CD4-positive, alpha-beta T cell (primary cell): ENCODE measurements around the gene TSPAN9. TPM values are rescaled to one million over a fixed set of nuclear protein-coding genes. Genes with fewer than 3 reads are reported as not detected.

Source experiments
- ATAC-seq: fragments of 200-7000 bp; cut with Tn5 transposase; one replicate; pipeline ENCODE4 v1.10.0; 2022; ENCODE audit warnings: mild to moderate bottlenecking; ENCODE audit not compliant: poor library complexity
- CTCF ChIA-PET: fragments of 350-600 bp; sonication (Branson Sonifier 250); formaldehyde crosslinking; loops from one replicate; lab custom pipeline; 2021; ENCODE audit warnings: antibody characterized with exemption, inconsistent platforms; lab: Charles Lee
- POLR2A ChIA-PET: fragments of 350-600 bp; sonication (Branson Sonifier 250); formaldehyde crosslinking; loops from one replicate; lab custom pipeline; 2021; ENCODE audit warnings: antibody characterized with exemption, inconsistent platforms; lab: Charles Lee
- DNase-seq, 14 experiments: peaks; one replicate each; pipeline ENCODE4 v3.0.0-alpha.2; 2013 to 2020; ENCODE audit warnings: mixed read lengths in 2 of 14
- H3K27ac ChIP-seq, 2 donors: one replicate each; pipeline versions ENCODE4 v1.5.1 to v1.7.0; 2013; ENCODE audit warnings: low read length in 2 of 2, low read depth in 1 of 2, mild to moderate bottlenecking in 1 of 2
- H3K27me3 ChIP-seq, 2 experiments: 1 replicate in 1 of 2; 2 replicates in 1 of 2; pipeline versions ENCODE4 v1.6.1 to v1.7.0; 2013; ENCODE audit warnings: low read length in 2 of 2, control low read depth in 1 of 2, mild to moderate bottlenecking in 1 of 2, moderate library complexity in 1 of 2; ENCODE audit not compliant: insufficient read depth in 2 of 2, control insufficient read depth in 1 of 2
- H3K36me3 ChIP-seq: one replicate; pipeline ENCODE4 v1.6.1; 2013; ENCODE audit warnings: low read length, control low read depth; ENCODE audit not compliant: insufficient read depth
- H3K4me1 ChIP-seq: one replicate; pipeline ENCODE4 v1.6.1; 2013; ENCODE audit warnings: low read length, control low read depth; ENCODE audit not compliant: insufficient read depth
- H3K4me3 ChIP-seq: one replicate; pipeline ENCODE4 v1.5.1; 2013; ENCODE audit warnings: mild to moderate bottlenecking, low read length, moderate library complexity
- H3K9me3 ChIP-seq, 2 experiments: 1 replicate in 1 of 2; 2 replicates in 1 of 2; pipeline versions ENCODE4 v1.6.1 to v1.7.0; 2013; ENCODE audit warnings: low read length in 2 of 2, mild to moderate bottlenecking in 2 of 2, control low read depth in 1 of 2, moderate library complexity in 1 of 2; ENCODE audit not compliant: control insufficient read depth in 1 of 2, insufficient read depth in 1 of 2
- H3K27ac Mint-ChIP-seq: one replicate; pipeline ENCODE4 v1.8.0; 2020; ENCODE audit warnings: mixed read lengths
- H3K27me3 Mint-ChIP-seq: one replicate; pipeline ENCODE4 v1.8.0; 2021; ENCODE audit warnings: mixed read lengths
- H3K36me3 Mint-ChIP-seq: one replicate; pipeline ENCODE4 v1.8.0; 2021; ENCODE audit warnings: low read depth, mixed read lengths
- H3K4me1 Mint-ChIP-seq: one replicate; pipeline ENCODE4 v1.8.0; 2021; ENCODE audit warnings: low read depth, mixed read lengths
- H3K4me3 Mint-ChIP-seq: one replicate; pipeline ENCODE4 v1.8.0; 2020; ENCODE audit warnings: mild to moderate bottlenecking, mixed read lengths
- H3K9me3 Mint-ChIP-seq: one replicate; pipeline ENCODE4 v1.8.0; 2020; ENCODE audit warnings: mixed read lengths
- intact Hi-C, 2 experiments: fragments of 100-400 bp; cut with DNase I in 1 of 2; cut with micrococcal nuclease in 1 of 2; formaldehyde crosslinking; loops; one replicate each; pipeline versions ENCODE4 v1.15.1 to v1.9.0; 2023 to 2025; cut with DNase I, micrococcal nuclease
- polyA plus RNA-seq, 2 donors: library from polyadenylated mRNA; unstranded; fragments of 120-200 nt; gene quantifications; one replicate each; pipeline ENCODE4 v1.2.1, GENCODE V29; 2013
- total RNA-seq, 174 experiments: library from RNA in 2 of 174; stranded (reverse) in 2 of 174; gene quantifications; one replicate each; pipeline ENCODE4 v1.2.3 and lab custom pipeline; 2021 to 2026
- TF ChIP-seq, protein P1 (sequence below): fragments of 200-600 bp; IDR thresholded peaks from one replicate; pipeline ENCODE4 v1.8.0; 2022; ENCODE audit warnings: antibody characterized with exemption, mild to moderate bottlenecking

The TSPAN9 gene, protein sequence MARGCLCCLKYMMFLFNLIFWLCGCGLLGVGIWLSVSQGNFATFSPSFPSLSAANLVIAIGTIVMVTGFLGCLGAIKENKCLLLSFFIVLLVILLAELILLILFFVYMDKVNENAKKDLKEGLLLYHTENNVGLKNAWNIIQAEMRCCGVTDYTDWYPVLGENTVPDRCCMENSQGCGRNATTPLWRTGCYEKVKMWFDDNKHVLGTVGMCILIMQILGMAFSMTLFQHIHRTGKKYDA
- total RNA-seq, result 1 to 10 TPM in 1 of 2 experiments, under 1 TPM in 1; 0.82 to 1.3 TPM
- 0.27 TPM for polyA plus RNA-seq (2013, experiment 1 of 2)
- polyA plus RNA-seq (2013, experiment 2 of 2), result 2.9 TPM
- total RNA-seq (lab: John Stamatoyannopoulos, UW), result 0.25 to 4.6 (median 1.2) reads per million in 172 experiments

DNA sequence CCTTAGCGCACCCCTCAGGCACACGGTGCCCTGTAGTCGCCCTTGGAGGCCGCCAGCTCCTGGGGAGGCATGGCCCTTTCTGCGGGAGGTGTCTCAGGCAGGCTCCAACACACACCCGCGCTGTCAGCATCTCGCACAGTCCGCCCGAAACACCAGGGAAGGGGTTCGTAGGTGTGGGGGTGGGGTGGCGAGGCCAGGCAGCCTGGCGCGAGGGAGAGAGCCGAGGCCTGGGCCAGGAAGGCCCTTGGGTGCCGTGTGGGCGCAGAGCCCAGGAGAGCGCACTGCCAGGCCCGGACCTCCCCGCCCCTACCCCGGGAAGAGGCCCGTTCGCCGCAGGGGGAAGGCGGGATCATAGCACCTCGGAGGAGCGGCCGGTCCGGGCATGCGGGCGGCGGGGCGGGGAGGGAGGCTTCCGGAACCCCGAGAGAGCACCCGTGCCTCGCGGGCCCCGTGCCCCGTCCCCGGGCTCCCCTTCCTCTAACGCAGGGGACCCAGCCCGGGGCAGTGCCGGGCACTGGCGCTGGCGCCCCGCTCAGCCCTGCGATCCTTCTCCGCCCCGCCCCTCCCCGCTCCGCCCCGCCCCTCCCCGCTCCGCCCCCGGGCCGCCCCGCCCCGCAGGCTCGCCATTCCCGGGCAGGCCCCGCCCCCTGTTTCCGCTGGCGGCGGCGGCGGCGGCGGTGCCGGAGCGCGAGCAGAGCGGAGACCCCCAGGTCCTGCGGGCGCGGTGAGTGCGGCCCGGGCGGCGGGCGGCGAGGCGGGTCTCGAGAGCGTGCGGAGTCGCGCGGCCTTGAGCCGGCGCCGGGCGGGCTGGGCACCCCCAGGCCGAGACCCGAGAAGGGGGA, at the start of gene TSPAN9:
Gene TSPAN9 (plus strand): TSS at position 650 of the 842 bp plus-strand sequence. CDS start 123,815 bp downstream, outside the sequence.
- H3K9me3 Mint-ChIP-seq, result no peaks in the 10 kb centered on the region
- H3K4me3 Mint-ChIP-seq, result peak within 1 kb of the TSS; percentile 88
- DNase-seq, result peak; percentile 51 to 86 (median 66)
- H3K27ac Mint-ChIP-seq, result peak within 1 kb of the TSS; percentile 19
- peaks cover 7% of the 10 kb centered on the region for H3K27me3 Mint-ChIP-seq
- H3K27me3 ChIP-seq, result peaks cover 3% of the 10 kb centered on the region in 2 experiments
- H3K4me1 Mint-ChIP-seq, result peaks cover 14% of the 10 kb centered on the region
- H3K36me3 Mint-ChIP-seq, result no peaks in the 10 kb centered on the region
- CTCF ChIA-PET, result no interaction called here
- no peaks in the 10 kb centered on the region for H3K36me3 ChIP-seq
- POLR2A ChIA-PET, result no interaction called here
- no peak within 1 kb of the TSS for H3K27ac ChIP-seq
- TF ChIP-seq, protein P1, sequence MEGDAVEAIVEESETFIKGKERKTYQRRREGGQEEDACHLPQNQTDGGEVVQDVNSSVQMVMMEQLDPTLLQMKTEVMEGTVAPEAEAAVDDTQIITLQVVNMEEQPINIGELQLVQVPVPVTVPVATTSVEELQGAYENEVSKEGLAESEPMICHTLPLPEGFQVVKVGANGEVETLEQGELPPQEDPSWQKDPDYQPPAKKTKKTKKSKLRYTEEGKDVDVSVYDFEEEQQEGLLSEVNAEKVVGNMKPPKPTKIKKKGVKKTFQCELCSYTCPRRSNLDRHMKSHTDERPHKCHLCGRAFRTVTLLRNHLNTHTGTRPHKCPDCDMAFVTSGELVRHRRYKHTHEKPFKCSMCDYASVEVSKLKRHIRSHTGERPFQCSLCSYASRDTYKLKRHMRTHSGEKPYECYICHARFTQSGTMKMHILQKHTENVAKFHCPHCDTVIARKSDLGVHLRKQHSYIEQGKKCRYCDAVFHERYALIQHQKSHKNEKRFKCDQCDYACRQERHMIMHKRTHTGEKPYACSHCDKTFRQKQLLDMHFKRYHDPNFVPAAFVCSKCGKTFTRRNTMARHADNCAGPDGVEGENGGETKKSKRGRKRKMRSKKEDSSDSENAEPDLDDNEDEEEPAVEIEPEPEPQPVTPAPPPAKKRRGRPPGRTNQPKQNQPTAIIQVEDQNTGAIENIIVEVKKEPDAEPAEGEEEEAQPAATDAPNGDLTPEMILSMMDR, result no peak
- H3K4me3 ChIP-seq, result peak within 1 kb of the TSS; percentile 59
- ATAC-seq, result peak; percentile 85
- no peaks in the 10 kb centered on the region for H3K9me3 ChIP-seq
- H3K4me1 ChIP-seq, result peaks cover 25% of the 10 kb centered on the region
- intact Hi-C loops, result loop anchor here in 1 of 2 experiments (5.0 to 10.0 kb wide), 3 partner anchors 200 to 1245 kb away; partner anchors contain the start of genes FKBP4, FOXM1, RHNO1 and TIGAR

DNA sequence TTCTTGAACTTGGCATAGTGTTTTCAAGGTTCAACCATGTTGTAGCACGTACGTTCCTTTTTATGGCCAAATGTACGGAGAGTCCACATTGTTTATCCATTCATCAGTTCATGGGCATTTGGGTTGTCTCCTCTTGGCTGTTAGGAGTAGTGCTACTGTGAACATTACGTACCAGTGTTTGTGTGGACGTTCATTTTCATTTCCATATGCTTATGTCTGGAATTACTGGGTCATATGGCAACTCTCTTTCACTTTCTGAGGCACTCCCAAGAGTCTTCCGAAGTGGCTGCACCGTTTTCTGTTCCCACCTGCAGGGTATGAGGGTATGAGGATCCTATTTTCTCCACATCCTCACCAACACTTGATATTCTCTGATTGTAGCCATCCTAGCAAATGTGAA, 49.1 kb upstream of the TSPAN9 start:
- TF ChIP-seq, protein P1, result no peak
- H3K27ac ChIP-seq, result no peak overlapping the region
- no peak overlapping the region for H3K4me3 ChIP-seq
- no peak overlapping the region for H3K27ac Mint-ChIP-seq
- H3K36me3 Mint-ChIP-seq, result no peaks in the 10 kb centered on the region
- ChIA-PET POLR2A (no interaction called here), CTCF (no interaction called here)
- no peaks in the 10 kb centered on the region for H3K4me1 Mint-ChIP-seq
- peaks cover 6% of the 10 kb centered on the region for H3K27me3 Mint-ChIP-seq
- no peak overlapping the region for H3K4me3 Mint-ChIP-seq
- peaks cover 0 to 2% of the 10 kb centered on the region in 2 experiments for H3K27me3 ChIP-seq
- intact Hi-C loops, result no loop called here
- H3K36me3 ChIP-seq, result no peaks in the 10 kb centered on the region
- peaks cover 0 to 3% of the 10 kb centered on the region in 2 experiments for H3K9me3 ChIP-seq
- DNase-seq, result no peak
- no peaks in the 10 kb centered on the region for H3K4me1 ChIP-seq
- no peak for ATAC-seq
- no peaks in the 10 kb centered on the region for H3K9me3 Mint-ChIP-seq

DNA sequence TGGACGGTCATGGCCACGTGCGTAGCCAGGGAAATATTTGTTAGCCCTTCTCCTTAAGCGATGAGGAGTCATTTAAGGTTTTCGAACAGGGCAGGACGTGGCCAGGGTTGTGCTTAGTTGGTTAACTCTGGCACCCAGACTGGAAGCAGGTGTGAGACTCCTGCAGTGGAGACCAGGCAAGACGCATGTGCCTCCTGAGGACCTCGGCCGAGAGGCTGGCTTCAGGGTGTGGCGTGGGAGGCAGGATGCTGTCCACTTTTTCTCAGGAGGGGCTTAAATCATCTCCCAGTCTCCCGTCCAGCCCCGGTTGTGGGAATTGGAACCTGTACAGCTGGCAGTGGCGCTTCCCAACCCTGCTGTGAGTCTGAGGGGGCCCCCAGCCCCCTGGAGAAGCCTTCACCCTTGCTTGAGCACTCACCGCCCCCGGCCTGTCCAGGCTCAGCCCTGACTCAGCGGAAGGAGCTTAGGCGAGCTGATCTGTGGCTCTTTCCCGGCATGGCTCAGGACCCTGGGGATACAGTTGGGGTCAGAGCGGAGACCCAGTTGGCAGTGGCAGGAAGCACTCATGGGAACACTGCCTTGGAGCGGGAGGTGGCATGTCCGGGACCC, 46.3 kb upstream of the TSPAN9 start:
- Histone ChIP-seq H3K4me1 (no peaks in the 10 kb centered on the region), H3K36me3 (no peaks in the 10 kb centered on the region), H3K27me3 (peaks cover 0 to 2% of the 10 kb centered on the region in 2 experiments), H3K4me3 (no peak overlapping the region), H3K9me3 (no peaks in the 10 kb centered on the region), H3K27ac (no peak overlapping the region)
- ATAC-seq, result no peak
- Mint-ChIP-seq H3K27me3 (peaks cover 6% of the 10 kb centered on the region), H3K27ac (no peak overlapping the region), H3K4me1 (no peaks in the 10 kb centered on the region), H3K36me3 (no peaks in the 10 kb centered on the region), H3K4me3 (no peak overlapping the region), H3K9me3 (no peaks in the 10 kb centered on the region)
- intact Hi-C loops, result no loop called here
- POLR2A ChIA-PET, result no interaction called here
- DNase-seq, result no peak
- TF ChIP-seq, protein P1, result no peak
- CTCF ChIA-PET, result no interaction called here
